ENCODE results near the gene TNFSF9. TPM values are rescaled to one million over a fixed set of nuclear protein-coding genes. Genes with fewer than 3 reads are reported as not detected.

Gene TNFSF9
- total RNA-seq, 1 donor from 2014 or later, result 0.76 TPM

GRCh38 chr19:6484831-6485230 lies 46.0 kb upstream of the TNFSF9 start:
- H3K27me3 Mint-ChIP-seq (ENCODE audit: low read depth), result peaks cover 23% of the 10 kb centered on the region
- TF ChIP-seq CTCF (IDR thresholded peaks at IDR 0.05; ENCODE audit: unreplicated experiment), result no peak
- no peaks in the 10 kb centered on the region for H3K36me3 Mint-ChIP-seq
- no peak for DNase-seq (ENCODE audit: low spot score in 2 of 2, unreplicated experiment in 2 of 2)
- no peak overlapping the region for H3K27ac Mint-ChIP-seq
- no peak overlapping the region for H3K4me3 Mint-ChIP-seq
- H3K9me3 Mint-ChIP-seq, result no peaks in the 10 kb centered on the region
- H3K4me1 Mint-ChIP-seq, result no peaks in the 10 kb centered on the region

GRCh38 chr19:6489278-6490061 lies 41.4 kb upstream of the TNFSF9 start:
- Mint-ChIP-seq H3K4me1 (no peaks in the 10 kb centered on the region), H3K27me3 (ENCODE audit: low read depth) (peaks cover 10% of the 10 kb centered on the region), H3K9me3 (peaks cover 8% of the 10 kb centered on the region), H3K36me3 (no peaks in the 10 kb centered on the region), H3K4me3 (no peak overlapping the region), H3K27ac (no peak overlapping the region)
- TF ChIP-seq CTCF (IDR thresholded peaks at IDR 0.05; ENCODE audit: unreplicated experiment), result no peak
- DNase-seq (ENCODE audit: low spot score in 2 of 2, unreplicated experiment in 2 of 2), result no peak

GRCh38 chr19:6490134-6490533 lies 40.7 kb upstream of the TNFSF9 start:
- no peaks in the 10 kb centered on the region for H3K36me3 Mint-ChIP-seq
- peaks cover 10% of the 10 kb centered on the region for H3K27me3 Mint-ChIP-seq (ENCODE audit: low read depth)
- no peak for DNase-seq (ENCODE audit: low spot score in 2 of 2, unreplicated experiment in 2 of 2)
- H3K27ac Mint-ChIP-seq, result no peak overlapping the region
- H3K9me3 Mint-ChIP-seq, result peaks cover 8% of the 10 kb centered on the region
- H3K4me1 Mint-ChIP-seq, result no peaks in the 10 kb centered on the region
- H3K4me3 Mint-ChIP-seq, result no peak overlapping the region
- TF ChIP-seq CTCF (IDR thresholded peaks at IDR 0.05; ENCODE audit: unreplicated experiment), result no peak

GRCh38 chr19:6491802-6492592 lies 38.8 kb upstream of the TNFSF9 start:
- peaks cover 8% of the 10 kb centered on the region for H3K9me3 Mint-ChIP-seq
- H3K27ac Mint-ChIP-seq, result no peak overlapping the region
- DNase-seq (ENCODE audit: low spot score in 2 of 2, unreplicated experiment in 2 of 2), result no peak
- H3K4me1 Mint-ChIP-seq, result no peaks in the 10 kb centered on the region
- TF ChIP-seq CTCF (IDR thresholded peaks at IDR 0.05; ENCODE audit: unreplicated experiment), result no peak
- peaks cover 10% of the 10 kb centered on the region for H3K27me3 Mint-ChIP-seq (ENCODE audit: low read depth)
- H3K36me3 Mint-ChIP-seq, result no peaks in the 10 kb centered on the region
- H3K4me3 Mint-ChIP-seq, result no peak overlapping the region

GRCh38 chr19:6494438-6495036 lies 36.3 kb upstream of the TNFSF9 start:
- Mint-ChIP-seq H3K9me3 (peaks cover 8% of the 10 kb centered on the region), H3K36me3 (no peaks in the 10 kb centered on the region), H3K4me1 (no peaks in the 10 kb centered on the region), H3K4me3 (no peak overlapping the region), H3K27me3 (ENCODE audit: low read depth) (peaks cover 24% of the 10 kb centered on the region), H3K27ac (no peak overlapping the region)
- DNase-seq (ENCODE audit: low spot score in 2 of 2, unreplicated experiment in 2 of 2), result no peak
- TF ChIP-seq CTCF (IDR thresholded peaks at IDR 0.05; ENCODE audit: unreplicated experiment), result no peak

All from mesothelial cell of epicardium (in vitro differentiated cells).